Smooth muscle cell (in vitro differentiated cells): ENCODE measurements around the gene C6orf118. TPM values are rescaled to one million over a fixed set of nuclear protein-coding genes. Genes with fewer than 3 reads are reported as not detected.
A peak's percentile ranks its signal among the peaks of the same experiment; 100 is the strongest.

Experiments
- DNase-seq: peaks from one replicate; lab custom pipeline; 2025; ENCODE audit not compliant: unreplicated experiment; lab: John Stamatoyannopoulos, UW
- H2AFZ ChIP-seq: fragments of 200-600 bp; sonication (generic); 2 replicates; pipeline ENCODE4 v1.6.0; 2016; ENCODE audit warnings: antibody characterized with exemption, low read depth, mild to moderate bottlenecking
- H3F3A ChIP-seq: fragments of 200-600 bp; sonication (generic); 2 replicates; pipeline ENCODE4 v1.6.0; 2017; ENCODE audit warnings: antibody characterized with exemption, low read depth
- H3K27ac ChIP-seq: fragments of 200-600 bp; sonication (generic); 2 replicates; pipeline ENCODE4 v1.5.1; 2016; ENCODE audit warnings: low read depth, mild to moderate bottlenecking
- H3K27me3 ChIP-seq: fragments of 200-600 bp; sonication (generic); 2 replicates; pipeline ENCODE4 v1.6.1; 2016; ENCODE audit warnings: low read depth, mild to moderate bottlenecking
- H3K36me3 ChIP-seq: fragments of 200-600 bp; sonication (generic); 2 replicates; pipeline ENCODE4 v1.5.1; 2016; ENCODE audit warnings: low read depth
- H3K4me1 ChIP-seq: fragments of 200-600 bp; sonication (generic); 2 replicates; pipeline ENCODE4 v1.5.1; 2016; ENCODE audit warnings: low read depth
- H3K4me2 ChIP-seq: fragments of 200-600 bp; sonication (generic); 2 replicates; pipeline ENCODE4 v1.6.0; 2016; ENCODE audit warnings: mild to moderate bottlenecking
- H3K4me3 ChIP-seq: fragments of 200-600 bp; sonication (generic); 2 replicates; pipeline ENCODE4 v1.5.1; 2016; ENCODE audit warnings: mild to moderate bottlenecking
- H3K79me2 ChIP-seq: fragments of 200-600 bp; sonication (generic); 2 replicates; pipeline ENCODE4 v1.6.0; 2016; ENCODE audit warnings: low read depth, mild to moderate bottlenecking
- H3K9ac ChIP-seq: fragments of 200-600 bp; sonication (generic); 2 replicates; pipeline ENCODE4 v1.6.0; 2016; ENCODE audit warnings: low read depth
- H3K9me3 ChIP-seq: fragments of 200-600 bp; sonication (generic); replicated peaks from 2 replicates; pipeline ENCODE4 v1.5.1; 2016; ENCODE audit warnings: low read depth
- H4K20me1 ChIP-seq: fragments of 200-600 bp; sonication (generic); 2 replicates; pipeline ENCODE4 v1.6.0; 2016; ENCODE audit warnings: low read depth
- CTCF ChIP-seq: fragments of 200-600 bp; sonication (generic); IDR thresholded peaks from 2 replicates; pipeline ENCODE4 v1.5.1; 2017; ENCODE audit warnings: borderline replicate concordance, mild to moderate bottlenecking, antibody characterized with exemption; ENCODE audit not compliant: insufficient read depth, poor library complexity, severe bottlenecking
- WGBS: methylation state at CpG from one replicate; pipeline ENCODE4 v1.1.7; 2016; ENCODE audit warnings: low lambda C conversion rate; 5-methylcytosine and 5-hydroxymethylcytosine counted together
- polyA plus RNA-seq: library from polyadenylated mRNA; unstranded; fragments of >200 nt; fragmentation: Nextera tagmentation; extraction: Ambion mirVana; gene quantifications from 2 replicates; pipeline ENCODE4 v1.2.1, GENCODE V29; 2016
- total RNA-seq: library from RNA; depleted of rRNA; stranded (reverse); fragments of >200 nt; gene quantifications from 2 replicates; pipeline ENCODE4 v1.2.3, GENCODE V29; 2014

The C6orf118 gene
- total RNA-seq (not detected in 2 replicates), polyA plus RNA-seq (not detected in 2 replicates)

GRCh38 chr6:165308926-165309731, at the start of gene C6orf118:
Gene C6orf118, minus strand, starts transcription at chr6:165309605. Its CDS starts 19 bp downstream, at chr6:165309586.
- no peak within 1 kb of the TSS for H3K9ac ChIP-seq
- no peaks in the 10 kb centered on the region for H4K20me1 ChIP-seq
- peaks cover 5% of the 10 kb centered on the region for H3K27me3 ChIP-seq
- peak within 1 kb of the TSS; percentile 49 for H2AFZ ChIP-seq
- H3K9me3 ChIP-seq: no peaks in the 10 kb centered on the region
- no peaks in the 10 kb centered on the region for H3K79me2 ChIP-seq
- H3K4me3 ChIP-seq: peak within 1 kb of the TSS; percentile 47
- no peak for TF ChIP-seq CTCF
- H3K4me2 ChIP-seq: peak within 1 kb of the TSS; percentile 83
- WGBS: 12% methylated on average over 35 of the region's 35 CpGs
- H3F3A ChIP-seq: no peaks in the 10 kb centered on the region
- no peak within 1 kb of the TSS for H3K27ac ChIP-seq
- no peaks in the 10 kb centered on the region for H3K36me3 ChIP-seq
- H3K4me1 ChIP-seq: peaks cover 4% of the 10 kb centered on the region
- peak; percentile 45 for DNase-seq

GRCh38 chr6:165345700-165346099, 36.3 kb upstream of the C6orf118 start:
- Histone ChIP-seq H4K20me1 (no peaks in the 10 kb centered on the region), H3K27ac (no peak overlapping the region), H3K9me3 (no peaks in the 10 kb centered on the region), H3K27me3 (no peaks in the 10 kb centered on the region), H3K79me2 (no peaks in the 10 kb centered on the region), H3K4me1 (no peaks in the 10 kb centered on the region), H3K4me2 (no peak overlapping the region), H3K36me3 (no peaks in the 10 kb centered on the region), H2AFZ (no peak overlapping the region), H3F3A (no peaks in the 10 kb centered on the region), H3K9ac (no peak overlapping the region), H3K4me3 (no peak overlapping the region)
- no peak for TF ChIP-seq CTCF
- WGBS: 80% methylated on average over 4 of the region's 4 CpGs
- no peak for DNase-seq

GRCh38 chr6:165340532-165340931, 31.1 kb upstream of the C6orf118 start:
- Histone ChIP-seq H3K4me2 (no peak overlapping the region), H4K20me1 (no peaks in the 10 kb centered on the region), H3K9me3 (no peaks in the 10 kb centered on the region), H3F3A (no peaks in the 10 kb centered on the region), H3K9ac (no peak overlapping the region), H3K36me3 (no peaks in the 10 kb centered on the region), H3K79me2 (no peaks in the 10 kb centered on the region), H3K27ac (no peak overlapping the region), H3K27me3 (no peaks in the 10 kb centered on the region), H3K4me1 (no peaks in the 10 kb centered on the region), H3K4me3 (no peak overlapping the region), H2AFZ (no peak overlapping the region)
- WGBS: 89% methylated on average over 5 of the region's 5 CpGs
- TF ChIP-seq CTCF: no peak
- DNase-seq: no peak

GRCh38 chr6:165325609-165326008, 16.2 kb upstream of the C6orf118 start:
- no peaks in the 10 kb centered on the region for H3K36me3 ChIP-seq
- no peaks in the 10 kb centered on the region for H3K4me1 ChIP-seq
- no peak overlapping the region for H2AFZ ChIP-seq
- DNase-seq: no peak
- no peaks in the 10 kb centered on the region for H3F3A ChIP-seq
- no peak overlapping the region for H3K4me2 ChIP-seq
- no peak overlapping the region for H3K4me3 ChIP-seq
- no peak overlapping the region for H3K27ac ChIP-seq
- TF ChIP-seq CTCF: no peak
- no peaks in the 10 kb centered on the region for H3K79me2 ChIP-seq
- no peak overlapping the region for H3K9ac ChIP-seq
- 88% methylated on average over 7 of the region's 7 CpGs for WGBS
- H3K27me3 ChIP-seq: no peaks in the 10 kb centered on the region
- no peaks in the 10 kb centered on the region for H3K9me3 ChIP-seq
- no peaks in the 10 kb centered on the region for H4K20me1 ChIP-seq
